ENCODE measurements around the gene THRB.
A peak's percentile ranks its signal among the peaks of the same experiment; 100 is the strongest.

The THRB gene

GRCh38 chr3:24305795-24306467 is 188.7 kb downstream of the THRB start:
- no peaks in the 10 kb centered on the region for H3K27me3 ChIP-seq (ENCODE audit: insufficient read depth, insufficient read length)
- H3K9me3 ChIP-seq (ENCODE audit: insufficient read depth, low read length): no peaks in the 10 kb centered on the region
- H3K36me3 ChIP-seq (ENCODE audit: insufficient read depth, insufficient read length, low read length): no peaks in the 10 kb centered on the region
- H3K4me1 ChIP-seq (ENCODE audit: insufficient read depth, insufficient read length): no peaks in the 10 kb centered on the region
- peak; percentile 15 for DNase-seq (ENCODE audit: low read depth, low spot score)
- no peak for TF ChIP-seq YY1 (IDR thresholded peaks at IDR 0.05; ENCODE audit: insufficient read depth, insufficient read length)
- TF ChIP-seq ZNF274 (IDR thresholded peaks at IDR 0.05; ENCODE audit: low read depth, low read length): no peak
- no peak for TF ChIP-seq SUZ12 (IDR thresholded peaks at IDR 0.05; ENCODE audit: extremely low read depth, insufficient read depth, insufficient read length)
- no peak overlapping the region for H3K9ac ChIP-seq (ENCODE audit: insufficient read length, low read depth)
- no peak overlapping the region for H3K4me3 ChIP-seq (ENCODE audit: insufficient read length, low read depth)

DNA sequence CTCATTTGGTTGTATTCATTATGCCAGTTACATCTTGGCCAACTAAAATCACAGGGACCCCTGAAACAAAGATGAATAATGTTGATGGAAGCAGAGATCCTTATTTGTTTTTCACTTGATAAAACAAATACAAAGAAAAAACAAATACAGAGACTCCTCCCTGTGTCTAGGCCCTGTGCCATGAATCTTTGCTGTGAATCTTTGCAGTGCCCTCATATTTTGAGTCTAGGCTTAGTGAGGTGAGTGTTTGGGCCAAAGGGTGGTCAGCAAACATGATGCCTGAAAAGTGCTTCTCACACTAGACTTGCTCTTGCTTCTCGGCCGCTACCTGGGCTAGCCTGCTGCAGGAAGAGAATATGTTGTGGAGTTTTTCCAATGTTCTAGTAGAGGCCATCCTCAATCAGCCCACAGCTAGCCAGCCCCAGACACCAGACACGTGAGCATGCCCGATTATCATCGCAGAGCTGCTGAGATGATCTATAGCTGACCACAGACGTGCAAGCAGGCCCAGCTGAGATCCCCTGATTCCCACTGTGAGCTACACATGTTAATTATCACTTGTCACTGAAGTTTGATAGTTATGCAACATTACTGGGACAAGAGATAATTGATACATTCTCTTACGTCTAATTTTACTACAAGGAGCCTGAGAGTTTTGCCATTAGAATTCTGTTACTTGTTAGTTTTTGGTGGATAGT is 191.4 kb downstream of the THRB start:
- TF ChIP-seq SUZ12 (IDR thresholded peaks at IDR 0.05; ENCODE audit: extremely low read depth, insufficient read depth, insufficient read length): no peak
- no peak for TF ChIP-seq ZNF274 (IDR thresholded peaks at IDR 0.05; ENCODE audit: low read depth, low read length)
- TF ChIP-seq YY1 (IDR thresholded peaks at IDR 0.05; ENCODE audit: insufficient read depth, insufficient read length): no peak
- DNase-seq (ENCODE audit: low read depth, low spot score): no peak
- Histone ChIP-seq H3K27me3 (ENCODE audit: insufficient read depth, insufficient read length) (no peaks in the 10 kb centered on the region), H3K4me1 (ENCODE audit: insufficient read depth, insufficient read length) (no peaks in the 10 kb centered on the region), H3K9ac (ENCODE audit: insufficient read length, low read depth) (no peak overlapping the region), H3K36me3 (ENCODE audit: insufficient read depth, insufficient read length, low read length) (no peaks in the 10 kb centered on the region), H3K4me3 (ENCODE audit: insufficient read length, low read depth) (no peak overlapping the region), H3K9me3 (ENCODE audit: insufficient read depth, low read length) (no peaks in the 10 kb centered on the region)

DNA sequence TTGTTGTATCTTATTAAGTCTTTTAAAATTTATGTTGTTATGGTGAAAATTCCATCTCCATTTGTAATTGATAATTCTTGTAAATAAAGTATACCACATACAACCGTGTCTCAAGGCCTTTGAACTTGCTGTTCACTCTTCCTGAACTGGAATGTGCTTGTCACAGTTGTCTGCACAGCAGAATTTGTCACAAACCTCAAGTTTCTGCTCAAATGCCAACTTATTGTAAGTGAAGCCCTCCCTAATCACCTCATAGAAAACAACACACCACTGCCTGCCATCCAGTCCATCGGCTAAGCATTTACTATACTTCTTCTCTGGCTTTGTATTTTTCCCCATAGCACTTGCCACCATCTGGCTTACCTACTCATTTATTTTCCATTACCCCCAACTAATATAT is 192.3 kb downstream of the THRB start:
- no peak for DNase-seq (ENCODE audit: low read depth, low spot score)
- TF ChIP-seq YY1 (IDR thresholded peaks at IDR 0.05; ENCODE audit: insufficient read depth, insufficient read length) (no peak), ZNF274 (IDR thresholded peaks at IDR 0.05; ENCODE audit: low read depth, low read length) (no peak)
- Histone ChIP-seq H3K4me3 (ENCODE audit: insufficient read length, low read depth) (no peak overlapping the region), H3K9me3 (ENCODE audit: insufficient read depth, low read length) (no peaks in the 10 kb centered on the region), H3K4me1 (ENCODE audit: insufficient read depth, insufficient read length) (no peaks in the 10 kb centered on the region), H3K9ac (ENCODE audit: insufficient read length, low read depth) (no peak overlapping the region), H3K27me3 (ENCODE audit: insufficient read depth, insufficient read length) (no peaks in the 10 kb centered on the region), H3K36me3 (ENCODE audit: insufficient read depth, insufficient read length, low read length) (no peaks in the 10 kb centered on the region)

GRCh38 chr3:24300949-24301348 is 193.7 kb downstream of the THRB start:
- H3K9me3 ChIP-seq (ENCODE audit: insufficient read depth, low read length): no peaks in the 10 kb centered on the region
- no peak for DNase-seq (ENCODE audit: low read depth, low spot score)
- no peaks in the 10 kb centered on the region for H3K4me1 ChIP-seq (ENCODE audit: insufficient read depth, insufficient read length)
- H3K27me3 ChIP-seq (ENCODE audit: insufficient read depth, insufficient read length): no peaks in the 10 kb centered on the region
- no peak overlapping the region for H3K4me3 ChIP-seq (ENCODE audit: insufficient read length, low read depth)
- H3K36me3 ChIP-seq (ENCODE audit: insufficient read depth, insufficient read length, low read length): no peaks in the 10 kb centered on the region
- no peak for TF ChIP-seq SUZ12 (IDR thresholded peaks at IDR 0.05; ENCODE audit: extremely low read depth, insufficient read depth, insufficient read length)
- TF ChIP-seq ZNF274 (IDR thresholded peaks at IDR 0.05; ENCODE audit: low read depth, low read length): no peak
- TF ChIP-seq YY1 (IDR thresholded peaks at IDR 0.05; ENCODE audit: insufficient read depth, insufficient read length): no peak
- no peak overlapping the region for H3K9ac ChIP-seq (ENCODE audit: insufficient read length, low read depth)

DNA sequence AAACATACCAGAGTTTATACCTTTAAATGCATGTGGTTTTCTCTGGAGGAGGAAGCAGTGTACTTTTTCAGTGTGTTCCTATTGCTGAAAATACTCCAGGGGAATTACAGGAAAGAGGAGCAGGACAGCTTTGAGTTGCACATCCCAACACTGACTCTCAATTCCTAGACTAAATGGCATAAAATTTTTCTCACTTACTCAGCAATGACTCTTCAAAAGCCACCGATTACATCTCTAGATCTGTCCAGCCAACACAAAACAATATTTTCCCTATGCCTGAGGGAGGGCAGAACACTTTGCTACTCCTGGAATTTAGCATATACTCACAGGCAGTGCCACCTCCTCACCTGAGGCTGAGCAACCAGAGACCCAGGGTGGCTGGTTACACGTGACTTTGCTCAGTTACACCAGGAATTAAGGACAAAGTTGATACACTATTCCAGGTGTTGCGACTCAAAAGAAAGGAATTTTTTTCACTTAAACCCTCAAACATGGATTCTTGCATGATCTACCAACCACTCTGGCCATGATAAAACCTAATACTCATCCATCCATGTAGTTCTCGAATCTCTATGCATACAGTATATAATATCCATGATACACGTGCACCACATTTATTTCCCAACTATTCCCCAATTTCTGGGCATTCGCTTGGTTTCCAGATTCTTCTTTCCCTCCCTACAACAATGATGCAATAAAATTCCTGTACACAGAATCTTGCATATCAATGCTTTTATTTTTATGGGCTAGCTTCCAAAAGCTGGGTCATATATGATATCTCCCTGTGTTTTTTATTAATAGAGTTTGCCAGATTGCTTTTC is 194.6 kb downstream of the THRB start:
- Histone ChIP-seq H3K4me3 (ENCODE audit: insufficient read length, low read depth) (no peak overlapping the region), H3K9me3 (ENCODE audit: insufficient read depth, low read length) (no peaks in the 10 kb centered on the region), H3K27me3 (ENCODE audit: insufficient read depth, insufficient read length) (no peaks in the 10 kb centered on the region), H3K9ac (ENCODE audit: insufficient read length, low read depth) (no peak overlapping the region), H3K36me3 (ENCODE audit: insufficient read depth, insufficient read length, low read length) (no peaks in the 10 kb centered on the region), H3K4me1 (ENCODE audit: insufficient read depth, insufficient read length) (no peaks in the 10 kb centered on the region)
- no peak for DNase-seq (ENCODE audit: low read depth, low spot score)
- TF ChIP-seq SUZ12 (IDR thresholded peaks at IDR 0.05; ENCODE audit: extremely low read depth, insufficient read depth, insufficient read length): no peak
- no peak for TF ChIP-seq ZNF274 (IDR thresholded peaks at IDR 0.05; ENCODE audit: low read depth, low read length)
- no peak for TF ChIP-seq YY1 (IDR thresholded peaks at IDR 0.05; ENCODE audit: insufficient read depth, insufficient read length)

DNA sequence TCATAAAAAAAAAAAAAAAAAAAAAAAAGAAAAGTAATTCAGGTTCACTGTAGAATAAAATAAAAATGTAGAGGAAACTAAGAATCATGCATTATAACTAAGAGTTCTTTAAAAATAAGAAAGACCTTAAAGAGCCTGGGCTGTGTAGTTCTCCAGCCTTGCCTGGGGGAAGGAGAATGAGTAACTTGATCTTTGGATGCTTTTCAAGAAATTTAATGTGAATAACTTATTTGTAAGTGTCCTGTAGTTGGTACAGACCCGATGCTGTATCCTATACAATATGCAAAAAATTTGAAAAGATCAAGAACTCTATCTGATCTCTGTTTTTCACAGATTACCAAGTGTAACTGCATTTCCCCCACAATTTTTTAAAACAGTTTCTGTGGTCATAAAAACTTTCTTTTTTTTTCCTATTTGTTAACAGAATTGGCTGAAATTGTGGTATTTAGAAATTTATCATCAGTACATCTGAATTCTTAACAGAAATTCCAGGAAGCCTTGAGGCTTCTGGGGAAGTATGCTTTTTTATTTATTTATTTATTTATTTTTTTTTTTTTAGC is 195.3 kb downstream of the THRB start:
- Histone ChIP-seq H3K36me3 (ENCODE audit: insufficient read depth, insufficient read length, low read length) (no peaks in the 10 kb centered on the region), H3K9ac (ENCODE audit: insufficient read length, low read depth) (no peak overlapping the region), H3K4me3 (ENCODE audit: insufficient read length, low read depth) (no peak overlapping the region), H3K4me1 (ENCODE audit: insufficient read depth, insufficient read length) (no peaks in the 10 kb centered on the region), H3K27me3 (ENCODE audit: insufficient read depth, insufficient read length) (no peaks in the 10 kb centered on the region), H3K9me3 (ENCODE audit: insufficient read depth, low read length) (peaks cover 1% of the 10 kb centered on the region; the same call in 1 of the 2 replicates)
- no peak for DNase-seq (ENCODE audit: low read depth, low spot score)
- no peak for TF ChIP-seq ZNF274 (IDR thresholded peaks at IDR 0.05; ENCODE audit: low read depth, low read length)
- TF ChIP-seq YY1 (IDR thresholded peaks at IDR 0.05; ENCODE audit: insufficient read depth, insufficient read length): no peak
- TF ChIP-seq SUZ12 (IDR thresholded peaks at IDR 0.05; ENCODE audit: extremely low read depth, insufficient read depth, insufficient read length): no peak

Data from NT2/D1 (cell line).